Keratinocyte (primary cell): ENCODE measurements around the gene N4BP2. TPM values are rescaled to one million over a fixed set of nuclear protein-coding genes. Genes with fewer than 3 reads are reported as not detected.

Experiments used
- DNase-seq: peaks from one replicate; pipeline ENCODE4 v3.0.0-alpha.2; 2011; ENCODE audit warnings: low read depth, missing footprints, low spot score
- FAIRE-seq: peaks from 2 replicates; lab custom pipeline; 2011; peaks lifted over from hg19 to GRCh38; lab: Jason Lieb, UNC
- H2AFZ ChIP-seq: 2 replicates; pipeline ENCODE4 v1.6.0; 2012; ENCODE audit warnings: low read length, control low read depth, inconsistent platforms; ENCODE audit not compliant: control insufficient read depth
- H3K27ac ChIP-seq: 2 replicates; pipeline ENCODE4 v1.5.1; 2011; ENCODE audit warnings: low read length; ENCODE audit not compliant: control insufficient read depth, insufficient read depth
- H3K27me3 ChIP-seq: 3 replicates; pipeline ENCODE4 v1.6.0; 2011; ENCODE audit warnings: low read length; ENCODE audit not compliant: control insufficient read depth, insufficient read depth; ENCODE audit errors: extremely low read depth
- H3K36me3 ChIP-seq, 2 experiments: 2 replicates in 1 of 2; 3 replicates in 1 of 2; pipeline ENCODE4 v1.5.1; 2011; ENCODE audit warnings: low read length in 2 of 2, mild to moderate bottlenecking in 1 of 2; ENCODE audit not compliant: control insufficient read depth in 2 of 2, insufficient read depth in 2 of 2; ENCODE audit errors: extremely low read depth in 1 of 2
- H3K4me1 ChIP-seq: 3 replicates; pipeline ENCODE4 v1.5.1; 2011; ENCODE audit warnings: low read length; ENCODE audit not compliant: control insufficient read depth, insufficient read depth; ENCODE audit errors: extremely low read depth
- H3K4me2 ChIP-seq: 3 replicates; pipeline ENCODE4 v1.6.0; 2011; ENCODE audit warnings: low read depth, low read length; ENCODE audit not compliant: control insufficient read depth, insufficient read depth; ENCODE audit errors: extremely low read depth
- H3K4me3 ChIP-seq, 3 experiments: fragments of 200-600 bp in 1 of 3; sonication (generic) in 1 of 3; 2 replicates in 2 of 3; 3 replicates in 1 of 3; pipeline ENCODE4 v1.5.1; 2011 to 2016; ENCODE audit warnings: low read length in 3 of 3, mild to moderate bottlenecking in 3 of 3, control low read depth in 2 of 3, inconsistent platforms in 1 of 3, low read depth in 1 of 3, mixed read lengths in 1 of 3, mixed run types in 1 of 3, moderate library complexity in 1 of 3; ENCODE audit not compliant: control insufficient read depth in 2 of 3, insufficient read depth in 2 of 3; ENCODE audit errors: extremely low read depth in 1 of 3
- H3K79me2 ChIP-seq: 2 replicates; pipeline ENCODE4 v1.6.0; 2012; ENCODE audit warnings: low read length; ENCODE audit not compliant: control insufficient read depth, insufficient read depth
- H3K9ac ChIP-seq: 3 replicates; pipeline ENCODE4 v1.6.0; 2011; ENCODE audit warnings: low read length; ENCODE audit not compliant: control insufficient read depth, insufficient read depth; ENCODE audit errors: extremely low read depth
- H3K9me1 ChIP-seq: 3 replicates; pipeline ENCODE4 v1.6.0; 2011; ENCODE audit warnings: low read length; ENCODE audit not compliant: control insufficient read depth, insufficient read depth; ENCODE audit errors: extremely low read depth
- H3K9me3 ChIP-seq: 2 replicates; pipeline ENCODE4 v1.5.1; 2012; ENCODE audit warnings: low read depth, low read length; ENCODE audit not compliant: control insufficient read depth
- H4K20me1 ChIP-seq: 3 replicates; pipeline ENCODE4 v1.6.0; 2011; ENCODE audit warnings: low read length; ENCODE audit not compliant: control insufficient read depth, insufficient read depth; ENCODE audit errors: extremely low read depth
- EZH2 ChIP-seq: IDR thresholded peaks from one replicate; pipeline ENCODE4 v1.6.1; 2012; ENCODE audit warnings: inconsistent platforms, mild to moderate bottlenecking, low read length, moderate library complexity
- dilution Hi-C: fragments of 300-500 bp; cut with MboI; formaldehyde crosslinking; loops from one replicate; pipeline ENCODE4 v1.7.0; 2020; ENCODE audit warnings: low sequenced_read_pairs; ENCODE audit not compliant: extremely low pct_ligation_motif_present
- polyA plus RNA-seq, 5 experiments: library from polyadenylated mRNA; depleted of rRNA in 3 of 5; stranded (reverse) in 3 of 5; stranded (forward) in 1 of 5; unstranded in 1 of 5; fragments of >200 nt; gene quantifications; 1 replicate in 1 of 5; 2 replicates in 3 of 5; 3 replicates in 1 of 5; pipeline versions ENCODE4 v1.2.1 to v1.2.3, GENCODE V29; 2011 to 2012; ENCODE audit warnings: missing spikeins in 2 of 5, low read depth in 1 of 5, low replicate concordance in 1 of 5
- TF ChIP-seq, protein P1 (sequence below), 3 experiments: IDR thresholded peaks in 1 of 3; conservative IDR thresholded peaks in 1 of 3; optimal IDR thresholded peaks in 1 of 3; 2 replicates in 2 of 3; 3 replicates in 1 of 3; pipeline versions ENCODE3 to v1.5.1; 2011; ENCODE audit warnings: low read length in 3 of 3, mild to moderate bottlenecking in 3 of 3, moderate library complexity in 2 of 3, control low read depth in 1 of 3, inconsistent platforms in 1 of 3; ENCODE audit not compliant: insufficient read depth in 2 of 3; ENCODE audit errors: extremely low read depth in 1 of 3

N4BP2 gene
- polyA plus RNA-seq, 1 donor (not counting 4 experiments of a cell fraction or from before 2014, with no cell fraction given), result 2.7 TPM

DNA sequence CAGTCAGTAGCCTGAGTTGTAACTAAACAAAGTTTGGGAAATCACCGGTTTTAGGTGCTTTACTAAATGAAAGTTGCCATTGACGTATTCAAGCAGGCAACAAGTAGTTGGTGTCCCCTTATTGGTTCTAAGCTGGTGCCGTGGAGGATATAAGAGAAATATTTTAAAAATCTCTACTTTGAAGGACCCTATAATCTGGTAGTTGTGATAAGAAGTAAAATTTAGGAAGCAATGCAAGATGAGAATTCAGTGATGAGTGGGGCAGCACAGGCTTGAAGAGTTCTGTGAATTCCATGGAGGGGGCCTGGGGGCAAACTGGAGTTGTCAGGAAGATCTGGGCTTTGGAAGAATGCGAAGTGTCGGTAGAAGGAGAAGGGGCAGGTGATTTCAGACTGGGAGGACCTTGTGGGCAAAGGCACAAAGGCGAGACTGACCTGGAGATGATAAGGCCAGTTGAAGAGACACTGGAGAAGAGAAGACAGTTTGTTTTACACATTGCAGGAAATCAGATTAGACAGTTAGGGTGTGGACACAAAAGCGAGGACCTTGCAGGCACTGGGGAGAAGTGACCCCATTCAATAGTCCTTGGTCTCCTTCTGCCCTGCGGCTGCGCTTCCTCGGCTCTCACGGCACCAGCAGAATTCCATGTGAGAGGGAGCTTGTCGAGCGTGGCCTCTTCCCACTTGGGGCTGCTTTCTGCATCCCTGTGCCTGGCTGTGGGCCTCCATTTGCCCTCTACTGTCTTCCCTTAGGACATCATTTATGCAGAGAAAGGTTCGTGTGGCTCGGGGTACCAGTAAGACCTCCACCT, 141.4 kb downstream of the N4BP2 start:
- H3K27me3 ChIP-seq, result no peaks in the 10 kb centered on the region
- dilution Hi-C loops, result no loop called here
- no peak overlapping the region for H3K4me2 ChIP-seq
- no peak overlapping the region for H2AFZ ChIP-seq
- H3K4me1 ChIP-seq, result peaks cover 5% of the 10 kb centered on the region
- H3K79me2 ChIP-seq, result no peaks in the 10 kb centered on the region
- H3K9ac ChIP-seq, result no peak overlapping the region
- no peaks in the 10 kb centered on the region for H3K36me3 ChIP-seq
- TF ChIP-seq, protein P1, sequence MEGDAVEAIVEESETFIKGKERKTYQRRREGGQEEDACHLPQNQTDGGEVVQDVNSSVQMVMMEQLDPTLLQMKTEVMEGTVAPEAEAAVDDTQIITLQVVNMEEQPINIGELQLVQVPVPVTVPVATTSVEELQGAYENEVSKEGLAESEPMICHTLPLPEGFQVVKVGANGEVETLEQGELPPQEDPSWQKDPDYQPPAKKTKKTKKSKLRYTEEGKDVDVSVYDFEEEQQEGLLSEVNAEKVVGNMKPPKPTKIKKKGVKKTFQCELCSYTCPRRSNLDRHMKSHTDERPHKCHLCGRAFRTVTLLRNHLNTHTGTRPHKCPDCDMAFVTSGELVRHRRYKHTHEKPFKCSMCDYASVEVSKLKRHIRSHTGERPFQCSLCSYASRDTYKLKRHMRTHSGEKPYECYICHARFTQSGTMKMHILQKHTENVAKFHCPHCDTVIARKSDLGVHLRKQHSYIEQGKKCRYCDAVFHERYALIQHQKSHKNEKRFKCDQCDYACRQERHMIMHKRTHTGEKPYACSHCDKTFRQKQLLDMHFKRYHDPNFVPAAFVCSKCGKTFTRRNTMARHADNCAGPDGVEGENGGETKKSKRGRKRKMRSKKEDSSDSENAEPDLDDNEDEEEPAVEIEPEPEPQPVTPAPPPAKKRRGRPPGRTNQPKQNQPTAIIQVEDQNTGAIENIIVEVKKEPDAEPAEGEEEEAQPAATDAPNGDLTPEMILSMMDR (optimal IDR thresholded peaks at IDR 0.05 in 1 of 3, IDR thresholded peaks at IDR 0.05 in 1 of 3, conservative IDR thresholded peaks at IDR 0.05 in 1 of 3; ENCODE audit: extremely low read depth in 1 of 3, insufficient read depth in 2 of 3, low read length in 3 of 3), result no peak
- no peak for TF ChIP-seq EZH2
- H4K20me1 ChIP-seq, result no peaks in the 10 kb centered on the region
- no peak for FAIRE-seq
- DNase-seq, result no peak
- no peak overlapping the region for H3K4me3 ChIP-seq
- no peaks in the 10 kb centered on the region for H3K9me3 ChIP-seq
- H3K9me1 ChIP-seq, result no peaks in the 10 kb centered on the region
- no peak overlapping the region for H3K27ac ChIP-seq

DNA sequence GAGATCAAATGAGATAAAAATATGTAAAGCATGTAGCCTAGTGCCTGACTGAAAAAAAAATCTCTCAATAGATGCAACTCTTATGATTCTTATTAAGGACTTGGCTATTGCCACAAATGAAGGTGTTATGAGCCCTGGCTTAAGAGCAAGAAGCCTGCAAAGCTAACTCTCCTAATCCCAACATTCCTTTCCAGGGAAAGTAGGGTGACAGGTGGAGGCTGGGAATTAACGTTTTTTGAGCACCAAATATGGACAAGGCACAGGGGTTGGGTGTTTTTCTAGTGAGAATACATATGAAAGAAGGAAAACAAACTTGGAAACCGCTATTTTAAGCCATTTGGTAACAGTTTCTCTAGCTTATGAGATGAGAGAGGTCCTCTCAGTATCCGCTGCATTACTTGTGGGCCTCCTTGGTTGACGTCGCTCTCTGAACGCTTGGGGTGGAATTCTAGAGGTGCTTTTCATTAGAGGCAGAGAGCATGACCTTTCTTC, 142.6 kb downstream of the N4BP2 start:
- H4K20me1 ChIP-seq, result no peaks in the 10 kb centered on the region
- no peaks in the 10 kb centered on the region for H3K9me1 ChIP-seq
- H3K79me2 ChIP-seq, result no peaks in the 10 kb centered on the region
- peaks cover 5% of the 10 kb centered on the region for H3K4me1 ChIP-seq
- no peak overlapping the region for H2AFZ ChIP-seq
- TF ChIP-seq EZH2, result no peak
- TF ChIP-seq, protein P1 (optimal IDR thresholded peaks at IDR 0.05 in 1 of 3, IDR thresholded peaks at IDR 0.05 in 1 of 3, conservative IDR thresholded peaks at IDR 0.05 in 1 of 3; ENCODE audit: extremely low read depth in 1 of 3, insufficient read depth in 2 of 3, low read length in 3 of 3), result no peak
- H3K36me3 ChIP-seq, result no peaks in the 10 kb centered on the region
- dilution Hi-C loops, result no loop called here
- no peak overlapping the region for H3K4me2 ChIP-seq
- no peaks in the 10 kb centered on the region for H3K27me3 ChIP-seq
- DNase-seq (no peak), FAIRE-seq (no peak)
- no peak overlapping the region for H3K4me3 ChIP-seq
- H3K9me3 ChIP-seq, result no peaks in the 10 kb centered on the region
- no peak overlapping the region for H3K9ac ChIP-seq
- no peak overlapping the region for H3K27ac ChIP-seq
